CMK (cell line): ENCODE data around the gene CPED1.

ENCODE experiments used
- DNase-seq: peaks from one replicate; pipeline ENCODE4 v3.0.0-alpha.2; 2010; ENCODE audit warnings: low read depth

The CPED1 gene

DNA sequence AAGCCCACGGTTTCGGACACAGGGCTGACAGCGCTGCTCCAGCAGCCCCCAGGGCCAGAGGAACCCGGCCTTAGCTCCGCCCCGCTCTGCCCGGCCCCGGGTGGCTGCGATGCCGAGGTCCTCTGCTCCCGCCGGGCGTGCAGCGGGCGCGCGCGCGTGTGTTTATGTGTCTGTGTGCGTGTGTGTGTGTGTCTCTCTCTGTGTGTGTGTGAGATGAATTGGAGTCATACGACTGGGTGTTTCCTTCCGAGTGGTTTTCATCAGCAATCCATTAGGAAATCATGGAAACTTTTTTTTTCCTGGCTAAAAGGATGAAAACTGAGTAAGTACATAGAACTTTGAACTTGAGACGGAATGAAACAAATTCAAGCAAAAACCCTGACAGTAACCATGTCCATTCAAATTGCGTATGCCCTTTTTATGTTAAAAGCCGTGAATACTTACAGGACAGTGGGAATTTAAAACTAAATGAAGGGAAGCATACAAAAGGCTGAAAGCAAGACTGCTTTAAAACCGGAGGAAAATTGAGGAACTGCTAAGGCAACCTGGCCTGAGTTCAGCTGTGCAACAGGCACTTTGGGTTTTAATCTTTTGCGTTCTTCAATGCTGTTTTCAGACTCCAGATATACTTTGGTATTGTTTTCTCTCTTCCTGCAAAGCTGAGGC is at the start of gene CPED1:
Gene CPED1 (plus strand): TSS at position 121 of the 666 bp plus-strand sequence. CDS start 911 bp downstream, outside the sequence.
- no peak for DNase-seq

DNA sequence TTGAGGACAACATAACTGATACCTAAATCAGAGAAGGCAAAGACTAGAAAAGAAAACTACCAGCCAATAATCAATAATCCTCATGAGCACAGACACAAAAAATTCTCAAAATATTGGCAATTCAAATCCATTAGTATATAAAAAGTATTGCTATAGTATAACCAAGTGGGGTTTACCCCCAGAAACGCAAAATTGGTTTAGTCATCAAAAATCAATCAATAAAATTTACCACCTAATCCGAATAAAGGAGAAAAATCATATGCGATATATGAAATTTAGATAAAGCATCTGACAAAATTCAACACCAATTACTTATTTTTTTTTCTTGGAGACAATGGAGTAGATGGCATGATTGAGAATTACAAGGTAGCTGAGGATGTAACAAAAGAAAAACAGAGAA is 49.2 kb upstream of the CPED1 start:
- no peak for DNase-seq

DNA sequence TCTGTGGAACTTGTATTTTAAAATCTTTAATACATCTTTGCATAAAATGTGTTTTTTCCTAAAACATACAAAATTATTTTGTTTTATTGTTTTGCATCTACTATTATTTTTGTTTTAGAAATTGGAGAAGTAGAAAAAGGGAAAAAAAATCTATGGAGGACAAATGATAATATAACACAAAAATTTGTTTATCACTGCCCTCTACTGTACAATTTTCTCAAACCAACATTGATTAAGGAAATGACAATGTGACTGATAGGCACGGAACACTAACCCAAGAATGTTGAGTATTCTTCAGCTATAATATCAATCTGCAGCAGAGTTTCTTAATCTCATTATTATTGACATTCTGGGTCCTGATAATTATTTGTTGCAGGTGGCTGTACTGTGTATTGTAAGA is 47.4 kb upstream of the CPED1 start:
- no peak for DNase-seq

GRCh38 chr7:120941856-120942255 is 46.7 kb upstream of the CPED1 start:
- DNase-seq, result no peak

GRCh38 chr7:120942861-120943260 is 45.6 kb upstream of the CPED1 start:
- no peak for DNase-seq

DNA sequence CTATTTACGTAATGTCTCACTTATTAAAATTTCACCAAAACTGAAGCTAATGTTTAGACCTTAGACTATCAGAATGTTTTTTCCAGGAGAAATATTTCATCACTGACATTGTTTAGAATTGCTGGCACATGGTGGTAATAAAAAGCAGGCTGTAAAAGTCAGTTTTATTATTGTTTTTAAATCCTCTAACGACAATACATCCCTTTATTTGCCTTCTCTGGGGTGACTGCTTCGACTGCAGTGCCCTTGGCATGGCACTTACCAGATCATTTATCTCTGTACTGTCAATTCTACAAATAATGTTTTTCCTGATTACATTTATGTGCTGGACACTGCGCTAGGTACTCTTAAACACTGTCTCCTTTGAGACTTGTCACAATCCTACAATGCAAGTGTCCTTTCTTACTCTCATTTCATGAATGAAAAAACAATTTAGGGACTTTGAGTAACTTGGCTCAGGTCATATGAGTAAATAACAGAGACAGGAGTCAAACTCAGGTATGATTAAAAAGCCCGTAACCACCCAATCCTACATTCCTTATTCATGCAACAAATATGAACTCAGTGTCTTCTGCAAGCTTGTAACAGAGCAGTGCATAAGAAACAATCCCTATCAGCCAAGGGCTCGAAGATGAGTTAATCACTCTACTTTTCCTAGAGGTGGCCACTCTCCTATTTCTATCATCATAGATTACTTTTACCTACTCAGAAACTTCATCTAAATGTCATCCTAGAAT is 43.5 kb upstream of the CPED1 start:
- no peak for DNase-seq

DNA sequence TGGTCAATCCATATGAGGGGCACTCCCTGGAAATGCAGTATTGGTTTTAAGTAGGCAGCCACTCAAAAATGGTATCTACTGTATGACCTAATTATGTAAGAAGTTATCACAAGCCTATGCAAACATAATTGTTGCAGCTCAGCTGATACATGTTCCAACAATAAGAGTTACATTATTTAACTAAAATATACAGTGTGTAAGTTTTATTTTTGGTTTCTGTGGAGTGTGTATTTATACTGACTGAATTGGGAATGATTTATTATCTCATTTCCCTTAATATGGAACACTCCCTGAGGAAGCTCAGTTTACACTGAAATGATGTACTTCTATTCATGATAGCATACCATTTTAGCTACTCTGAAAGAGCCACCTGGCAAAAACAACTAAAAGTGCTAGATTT is 40.5 kb upstream of the CPED1 start:
- DNase-seq, result no peak

GRCh38 chr7:120949393-120949911 is 39.1 kb upstream of the CPED1 start:
- DNase-seq, result no peak

DNA sequence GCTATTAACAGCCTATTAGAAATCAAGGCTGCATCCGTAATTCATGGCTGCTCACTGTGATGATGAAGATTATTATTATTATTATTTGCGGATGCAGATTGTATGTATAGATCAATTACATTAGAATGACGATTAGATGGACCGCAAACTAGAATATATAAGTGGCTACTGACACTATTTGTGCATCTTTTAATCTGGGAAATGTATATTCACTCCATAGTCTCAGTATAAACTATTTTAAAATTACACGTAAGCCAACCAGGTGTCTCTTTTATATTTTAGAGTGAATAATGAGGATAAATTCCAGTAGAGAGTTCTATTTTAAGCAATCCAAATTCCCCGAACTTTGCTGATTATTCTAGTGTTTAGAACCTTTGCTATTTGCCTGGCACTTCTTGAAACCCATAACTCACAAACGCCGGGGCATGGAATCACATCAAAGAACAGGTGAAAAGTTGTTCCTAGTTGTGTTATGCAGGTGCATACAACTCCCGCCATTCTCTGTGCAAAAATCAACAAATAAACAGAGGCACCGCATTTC is 38.4 kb upstream of the CPED1 start:
- DNase-seq, result no peak

DNA sequence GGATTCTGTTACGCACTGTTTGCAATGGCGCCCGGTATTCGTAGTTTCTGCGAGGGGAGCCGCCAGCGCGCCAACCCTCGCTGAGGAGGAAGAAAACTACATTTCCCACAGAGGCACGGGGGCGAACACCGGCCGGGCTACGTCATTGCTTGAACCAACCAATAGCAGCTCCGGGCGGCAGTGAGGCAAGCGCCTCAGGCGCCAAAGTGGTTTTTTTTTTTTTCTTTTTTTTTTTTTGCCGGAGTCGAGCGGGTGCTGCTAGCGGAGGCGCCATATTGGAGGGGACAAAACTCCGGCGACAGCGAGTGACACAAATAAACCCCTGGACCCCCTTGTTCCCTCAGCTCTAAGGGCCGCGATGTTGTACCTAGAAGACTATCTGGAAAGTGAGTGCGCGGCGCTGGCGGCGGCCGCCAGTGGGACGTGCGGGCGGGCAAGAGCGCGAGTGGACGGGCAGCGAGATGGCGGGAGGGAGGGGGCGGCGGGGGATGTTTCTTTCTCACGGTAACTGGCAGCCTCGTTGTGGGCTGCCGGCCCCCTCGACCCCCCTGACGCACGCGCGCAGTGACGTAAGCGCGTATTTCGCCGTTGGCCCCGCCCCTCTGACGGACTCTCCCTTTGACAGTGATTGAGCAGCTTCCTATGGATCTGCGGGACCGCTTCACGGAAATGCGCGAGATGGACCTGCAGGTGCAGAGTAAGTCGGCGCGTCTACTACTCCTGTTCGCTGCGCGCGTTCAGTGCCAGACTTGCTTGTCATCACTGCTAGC is 37.8 kb upstream of the CPED1 start, which contains the start of gene ING3:
Gene ING3 (plus strand): TSS at position 239 of the 770 bp plus-strand sequence. CDS start 120 bp downstream, at position 359.
- peak; percentile 84 for DNase-seq

DNA sequence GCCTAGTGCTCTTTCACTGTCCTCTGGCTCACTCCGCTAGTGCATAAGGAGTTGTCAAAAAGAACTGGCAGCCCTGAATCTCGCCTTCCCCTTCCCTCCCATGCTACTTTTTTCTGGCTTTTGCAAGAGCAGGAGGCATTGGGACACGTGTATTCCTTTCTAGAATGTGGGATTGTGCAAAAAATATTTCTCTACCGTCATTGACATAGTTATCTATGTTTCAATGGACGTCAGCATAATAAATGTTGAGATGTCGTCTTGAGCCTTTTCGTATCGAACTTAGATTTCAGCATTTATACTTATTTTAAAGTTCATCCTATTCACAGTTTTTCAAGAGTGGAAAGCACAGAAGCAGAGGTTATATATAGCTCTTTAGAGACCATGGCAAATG is 37.2 kb upstream of the CPED1 start:
- DNase-seq, result no peak

DNA sequence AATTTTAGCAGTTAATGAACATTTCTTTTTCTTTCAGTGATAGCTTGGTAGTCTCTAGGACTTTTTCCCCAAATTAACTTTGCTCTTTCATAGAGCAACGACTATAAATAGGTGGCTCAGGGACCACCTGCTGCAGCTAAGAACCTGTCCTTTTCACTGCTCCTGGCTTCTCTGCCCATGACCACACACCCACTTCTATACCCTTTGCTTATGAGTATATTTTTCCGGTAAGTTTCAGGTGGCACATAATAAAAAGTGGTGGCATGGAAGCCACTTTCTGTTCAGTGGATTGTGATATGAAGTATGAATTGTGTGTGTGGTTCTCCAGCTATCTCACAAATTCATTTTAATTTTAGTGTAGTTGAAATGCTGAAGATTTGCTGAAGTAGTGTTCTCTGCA is 36.7 kb upstream of the CPED1 start:
- no peak for DNase-seq

DNA sequence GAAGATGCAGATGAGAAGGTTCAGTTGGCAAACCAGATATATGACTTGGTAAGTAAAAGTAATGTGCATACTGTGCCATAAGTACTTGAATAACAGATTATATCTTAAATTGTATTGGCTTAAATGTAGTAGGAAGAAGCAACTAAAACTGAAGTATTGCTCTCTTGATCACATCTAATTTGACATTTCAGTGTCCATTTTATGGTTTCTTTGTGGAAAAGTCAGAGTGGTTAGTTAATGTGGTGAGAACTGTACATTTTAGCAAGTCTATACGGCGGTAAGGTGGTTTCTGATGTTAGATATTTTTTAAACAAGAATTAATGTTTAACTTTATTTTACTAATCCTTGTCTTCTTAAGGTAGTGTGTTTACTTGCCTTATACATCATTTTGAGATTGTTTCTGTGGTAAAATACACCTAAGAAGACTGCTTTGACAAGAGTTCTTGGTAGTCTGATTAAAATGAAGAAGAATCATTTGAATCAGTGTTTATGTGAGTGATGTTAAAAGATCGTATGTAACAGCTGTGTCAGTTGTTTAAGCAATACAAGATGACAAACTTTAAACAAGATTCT is 32.8 kb upstream of the CPED1 start:
- no peak for DNase-seq

DNA sequence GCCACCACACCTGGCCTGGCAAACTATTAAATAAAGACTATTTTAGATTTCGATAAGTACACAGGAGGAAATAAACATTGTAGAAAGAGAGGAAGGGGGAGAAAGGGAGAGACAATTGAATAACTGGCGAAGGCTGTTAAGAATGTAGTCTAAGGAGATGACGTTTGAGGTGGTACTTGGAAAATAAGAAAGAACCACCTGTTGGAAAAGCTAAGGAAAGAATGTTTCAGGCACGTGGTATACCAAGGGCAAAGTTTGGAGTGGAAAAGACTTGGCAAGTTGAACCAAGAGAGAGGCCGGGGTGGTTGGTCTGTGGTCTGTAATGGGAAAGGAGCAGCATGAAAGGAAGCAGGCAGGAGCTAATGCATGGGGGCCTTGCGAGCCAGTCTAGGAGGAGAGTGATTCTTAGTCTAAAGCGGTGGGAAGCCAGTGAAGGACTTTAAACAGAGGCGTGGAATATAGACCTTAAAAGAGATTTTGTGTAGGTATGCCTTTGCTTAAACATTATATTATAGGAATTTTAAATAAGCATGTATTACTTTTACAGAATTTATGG is 28.5 kb upstream of the CPED1 start:
- DNase-seq, result no peak

DNA sequence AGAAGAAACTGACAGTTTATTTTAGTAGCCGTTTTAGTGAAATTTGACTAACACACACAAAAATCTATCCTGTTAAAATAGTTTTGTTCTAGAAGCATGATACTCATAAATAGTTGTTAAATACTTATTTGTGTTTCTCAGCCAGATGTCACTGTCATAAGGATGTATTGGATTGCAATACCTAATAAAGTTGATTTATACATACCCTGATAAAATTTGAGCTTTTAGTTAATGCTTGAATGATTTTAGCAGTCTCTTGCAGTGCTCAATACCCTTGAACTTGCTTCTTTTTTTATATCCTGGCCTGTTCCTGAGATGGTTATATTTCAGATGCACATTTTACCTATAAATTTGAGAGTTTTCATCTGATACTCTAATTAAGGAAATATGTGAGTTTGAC is 27.8 kb upstream of the CPED1 start:
- DNase-seq, result no peak

DNA sequence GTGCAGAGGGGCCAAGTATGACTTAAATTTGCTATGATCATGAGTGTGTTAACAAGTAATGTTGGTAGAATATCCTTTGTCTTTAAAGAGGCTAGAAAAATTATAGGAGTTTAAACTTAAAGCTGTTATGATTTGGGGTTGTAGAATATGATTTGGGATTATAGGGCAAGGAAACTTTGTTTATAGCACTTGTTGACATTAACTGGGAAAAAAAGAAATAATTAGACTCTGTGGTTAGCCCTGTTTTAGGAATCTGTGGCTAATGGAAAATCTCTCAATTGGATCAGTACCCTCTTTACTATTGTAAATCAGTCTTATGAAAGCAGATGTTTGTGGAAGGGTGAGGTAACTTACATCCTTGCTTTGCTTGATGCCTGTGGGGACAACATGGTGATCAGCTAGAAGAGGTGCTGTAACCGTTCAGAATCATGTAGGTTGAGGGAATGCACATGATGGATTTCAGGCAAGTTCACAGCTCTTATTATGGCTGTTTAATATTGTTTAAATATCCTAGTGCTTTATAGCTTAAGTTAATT is 26.8 kb upstream of the CPED1 start:
- no peak for DNase-seq

DNA sequence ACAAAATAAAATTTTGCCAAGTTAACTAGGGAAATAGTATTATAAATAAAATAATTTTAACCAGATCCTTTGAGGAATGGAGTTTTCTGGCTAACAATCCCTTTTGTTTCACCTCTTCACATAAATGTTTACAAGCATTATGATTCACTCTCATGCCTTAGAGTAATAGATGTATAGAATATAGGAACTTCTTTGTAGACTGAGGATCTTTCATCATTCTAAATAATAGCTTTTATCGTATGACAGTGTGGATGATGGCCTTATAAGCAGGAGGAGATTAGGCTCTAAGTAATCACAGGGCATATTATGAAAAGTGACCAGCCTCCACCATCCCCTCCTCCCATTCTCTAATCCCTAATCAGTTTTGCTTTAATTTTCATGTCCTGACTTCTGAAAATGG is 24.4 kb upstream of the CPED1 start:
- DNase-seq, result no peak

GRCh38 chr7:120966961-120967360 is 21.6 kb upstream of the CPED1 start:
- no peak for DNase-seq

DNA sequence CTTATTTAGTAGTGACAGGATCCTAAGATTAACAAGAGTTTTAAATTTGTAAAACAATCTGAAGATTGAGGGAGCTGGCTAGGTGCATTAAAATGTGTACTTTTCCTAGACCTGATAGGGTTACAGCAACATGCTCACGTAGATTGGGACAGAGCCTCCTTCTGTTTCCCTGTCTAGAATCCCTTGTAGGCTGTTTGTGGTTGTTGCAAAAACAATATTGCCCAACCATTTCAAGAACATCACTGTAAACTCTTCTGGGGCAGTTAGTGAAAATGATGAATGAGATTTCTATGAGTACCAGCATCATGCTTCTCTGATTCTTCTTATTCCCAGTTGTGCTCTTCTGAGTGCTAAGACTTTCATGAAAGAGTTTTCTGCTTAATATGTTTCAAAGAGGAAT is 14.7 kb upstream of the CPED1 start:
- DNase-seq, result no peak

GRCh38 chr7:120979765-120980499 is 8.6 kb upstream of the CPED1 start:
- DNase-seq, result no peak

DNA sequence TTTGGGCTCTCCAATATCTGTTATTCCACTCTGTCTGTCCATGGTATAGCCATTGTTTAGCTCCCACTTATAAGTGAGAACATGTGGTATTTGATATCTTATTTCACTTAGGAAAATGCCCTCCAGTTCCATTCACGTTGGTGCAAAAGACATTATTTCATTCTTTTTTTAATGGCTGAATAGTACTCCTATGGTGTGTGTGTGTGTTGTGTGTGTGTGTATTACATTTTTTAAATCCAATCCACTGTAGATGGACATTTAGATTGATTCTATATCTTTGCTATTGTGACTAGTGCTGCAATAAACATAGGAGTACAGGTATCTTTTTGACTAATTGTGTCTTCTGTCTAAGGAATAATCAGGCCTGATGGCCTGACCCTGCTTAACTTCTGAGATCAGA is 7.4 kb upstream of the CPED1 start:
- no peak for DNase-seq
